ENCODE results near the gene CALM3. TPM values are rescaled to one million over a fixed set of nuclear protein-coding genes. Genes with fewer than 3 reads are reported as not detected.

Gene CALM3
- total RNA-seq, 1 donor from 2014 or later, result 373 TPM

GRCh38 chr19:46660008-46660517, 58.9 kb downstream of the CALM3 start:
- Mint-ChIP-seq H3K4me1 (peaks cover 27% of the 10 kb centered on the region), H3K36me3 (no peaks in the 10 kb centered on the region), H3K9me3 (no peaks in the 10 kb centered on the region), H3K4me3 (peak overlapping the region; percentile 88), H3K27ac (no peak overlapping the region), H3K27me3 (ENCODE audit: insufficient read depth, low read depth) (peaks cover 7% of the 10 kb centered on the region)
- Histone ChIP-seq H3K27ac (no peak overlapping the region), H3K9ac (no peak overlapping the region), H3K27me3 (peaks cover 31% of the 10 kb centered on the region), H3K9me3 (ENCODE audit: low read depth) (no peaks in the 10 kb centered on the region), H3K4me2 (peak overlapping the region; percentile 91), H3K4me1 (peaks cover 25% of the 10 kb centered on the region), H3K4me3 (peak overlapping the region; percentile 58), H3K36me3 (no peaks in the 10 kb centered on the region), H4K20me1 (ENCODE audit: low read depth) (peaks cover 15% of the 10 kb centered on the region), H3F3A (ENCODE audit: low read depth) (peaks cover 40% of the 10 kb centered on the region), H3K79me2 (ENCODE audit: low read depth) (no peaks in the 10 kb centered on the region), H2AFZ (replicated peaks) (no peak overlapping the region)
- peak; percentile 71 for DNase-seq (ENCODE audit: low spot score)
- TF ChIP-seq CTCF (IDR thresholded peaks at IDR 0.05) (no peak), EZH2 (IDR thresholded peaks at IDR 0.05) (no peak), EZH2phosphoT487 (IDR thresholded peaks at IDR 0.05) (no peak)

Other genes with a start within 250 kb of the CALM3 start
- 2.8 and 14.1 TPM in 2 replicates for gene CCDC8, start 187.8 kb upstream of the CALM3 start, total RNA-seq (ENCODE audit: low replicate concordance)
- gene PNMA8C, start 172.4 kb upstream of the CALM3 start, total RNA-seq (ENCODE audit: low replicate concordance), result 0.58 and 0.74 TPM in 2 replicates
- gene PNMA8A, start 129.8 kb upstream of the CALM3 start, total RNA-seq (ENCODE audit: low replicate concordance), result 42.5 and 43.9 TPM in 2 replicates
- 0.09 and 3.9 TPM in 2 replicates for gene PNMA8B, start 105.5 kb upstream of the CALM3 start, total RNA-seq (ENCODE audit: low replicate concordance)
- not detected in 2 replicates for gene PTGIR, start 23.8 kb downstream of the CALM3 start, total RNA-seq (ENCODE audit: low replicate concordance)
- gene GNG8, start 34.9 kb downstream of the CALM3 start, total RNA-seq (ENCODE audit: low replicate concordance), result not detected in 2 replicates
- gene DACT3, start 59.9 kb downstream of the CALM3 start, total RNA-seq (ENCODE audit: low replicate concordance), result 0.75 and 2.2 TPM in 2 replicates
- gene PRKD2, start 115.8 kb downstream of the CALM3 start, total RNA-seq (ENCODE audit: low replicate concordance), result 14.9 and 22.2 TPM in 2 replicates
- 18.6 and 40.5 TPM in 2 replicates for gene FKRP, start 144.7 kb downstream of the CALM3 start, total RNA-seq (ENCODE audit: low replicate concordance)
- 54.1 and 149 TPM in 2 replicates for gene STRN4, start 145.1 kb downstream of the CALM3 start, total RNA-seq (ENCODE audit: low replicate concordance)
- 39.5 and 81.6 TPM in 2 replicates for gene SLC1A5, start 187.3 kb downstream of the CALM3 start, total RNA-seq (ENCODE audit: low replicate concordance)
- gene AP2S1, start 249.5 kb downstream of the CALM3 start, total RNA-seq (ENCODE audit: low replicate concordance), result 104 and 120 TPM in 2 replicates